GM12892 (cell line): ENCODE data around the gene FMN2.

Experiments used
- POLR2A ChIP-seq: IDR thresholded peaks from 2 replicates; pipeline ENCODE4 v1.6.1; 2011; ENCODE audit warnings: low read depth, low read length, control low read depth
- POLR2AphosphoS5 ChIP-seq: IDR thresholded peaks from 2 replicates; pipeline ENCODE4 v1.6.1; 2011; ENCODE audit warnings: low read depth, low read length, control low read depth

DNA sequence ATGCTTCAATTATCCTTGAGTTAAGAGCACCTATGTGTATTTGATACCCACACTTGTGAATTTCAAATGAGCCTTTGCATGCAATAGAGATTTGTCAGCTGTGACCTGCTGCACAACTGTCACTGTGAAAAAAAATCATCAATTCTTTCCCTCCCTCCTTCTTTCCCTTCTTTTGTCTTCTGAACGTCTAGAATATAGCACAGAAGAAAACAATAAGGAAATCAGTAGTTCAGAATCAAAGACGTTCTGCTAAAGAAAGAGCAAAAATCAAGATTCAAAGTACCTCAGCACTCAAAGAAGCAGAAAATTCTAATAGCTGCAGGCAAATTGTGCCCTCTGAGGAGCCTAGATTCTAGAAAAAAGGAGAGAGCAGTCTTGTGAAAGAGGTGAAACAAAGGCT lies 1.7 kb upstream of the FMN2 start:
- TF ChIP-seq POLR2AphosphoS5 (no peak), POLR2A (no peak)
